SKM-1 (cell line): ENCODE results near the gene ABCA7.

ENCODE experiments used
- DNase-seq: peaks from one replicate; lab custom pipeline; 2025; ENCODE audit not compliant: unreplicated experiment; lab: John Stamatoyannopoulos, UW

Gene ABCA7

GRCh38 chr19:1004204-1004802 is 35.6 kb upstream of the ABCA7 start:
- no peak for DNase-seq

GRCh38 chr19:1004803-1005664 is 34.9 kb upstream of the ABCA7 start:
- DNase-seq, result no peak

DNA sequence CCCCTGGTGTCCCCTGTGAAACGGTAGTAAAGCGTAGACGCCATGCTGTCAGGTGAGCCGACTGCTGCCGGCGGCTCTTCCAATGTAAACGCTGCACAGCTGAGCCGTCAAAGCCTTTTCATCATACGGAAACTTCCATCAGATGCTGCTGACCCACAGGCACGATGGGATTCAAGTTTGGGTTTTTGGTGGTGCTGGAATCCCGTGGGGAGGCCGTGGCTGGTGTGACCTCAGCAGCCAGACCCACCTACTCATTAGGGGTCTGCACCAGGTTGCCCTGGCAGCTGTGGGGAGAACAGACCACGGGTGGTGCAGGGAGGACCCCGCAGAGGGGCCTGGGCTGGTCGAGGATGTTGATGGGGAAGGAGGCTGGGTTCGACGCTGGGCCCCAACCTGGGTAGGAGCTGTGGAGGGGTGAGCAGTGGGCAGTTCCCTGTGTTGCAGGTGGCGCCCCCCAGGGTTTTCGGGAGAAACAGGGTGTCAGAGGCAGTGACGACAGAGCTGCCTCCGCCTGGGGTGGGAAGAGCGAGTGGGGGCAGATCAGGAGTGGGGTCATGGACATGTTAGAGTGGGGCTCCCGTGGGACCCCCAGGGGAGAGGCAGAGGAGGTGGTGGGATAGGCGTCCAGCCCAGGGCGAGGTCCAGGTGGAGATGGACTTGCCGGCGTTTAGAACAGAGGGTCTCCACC is 33.1 kb upstream of the ABCA7 start:
- DNase-seq, result no peak

DNA sequence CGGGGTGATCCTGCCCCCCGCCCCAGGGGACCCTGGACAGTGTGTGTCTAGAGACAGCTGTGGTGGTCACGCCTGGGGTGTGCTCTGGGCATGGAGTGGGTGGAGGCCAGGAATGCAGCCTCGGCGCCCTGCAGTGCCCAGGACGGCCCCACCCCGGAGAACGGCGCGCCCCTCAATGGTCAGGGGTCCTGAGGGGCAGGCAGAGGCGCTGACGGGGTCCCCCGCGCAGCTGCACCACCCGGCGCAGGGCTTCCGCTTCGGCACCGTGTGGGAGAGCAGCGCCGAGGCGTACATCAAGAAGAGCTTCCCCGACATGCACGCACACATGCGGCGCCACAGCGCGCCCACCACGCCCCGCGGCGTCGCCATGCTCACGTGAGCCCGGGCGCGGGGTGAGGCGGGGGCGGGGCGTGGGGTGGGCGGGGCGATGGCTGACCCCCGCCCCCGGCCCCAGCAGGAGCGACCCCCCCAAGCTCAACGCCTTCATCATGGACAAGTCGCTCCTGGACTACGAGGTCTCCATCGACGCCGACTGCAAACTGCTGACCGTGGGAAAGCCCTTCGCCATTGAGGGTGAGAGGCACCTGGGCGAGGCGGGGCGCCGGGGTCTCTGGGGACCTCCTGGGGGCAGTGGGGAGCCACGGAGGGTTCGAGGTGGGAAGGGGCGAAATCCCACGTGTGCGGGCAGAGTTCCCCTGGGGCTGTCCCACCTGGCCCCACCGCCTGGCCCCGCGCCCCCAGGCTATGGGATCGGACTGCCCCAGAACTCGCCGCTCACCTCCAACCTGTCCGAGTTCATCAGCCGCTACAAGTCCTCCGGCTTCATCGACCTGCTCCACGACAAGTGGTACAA is 32.3 kb upstream of the ABCA7 start:
- no peak for DNase-seq

DNA sequence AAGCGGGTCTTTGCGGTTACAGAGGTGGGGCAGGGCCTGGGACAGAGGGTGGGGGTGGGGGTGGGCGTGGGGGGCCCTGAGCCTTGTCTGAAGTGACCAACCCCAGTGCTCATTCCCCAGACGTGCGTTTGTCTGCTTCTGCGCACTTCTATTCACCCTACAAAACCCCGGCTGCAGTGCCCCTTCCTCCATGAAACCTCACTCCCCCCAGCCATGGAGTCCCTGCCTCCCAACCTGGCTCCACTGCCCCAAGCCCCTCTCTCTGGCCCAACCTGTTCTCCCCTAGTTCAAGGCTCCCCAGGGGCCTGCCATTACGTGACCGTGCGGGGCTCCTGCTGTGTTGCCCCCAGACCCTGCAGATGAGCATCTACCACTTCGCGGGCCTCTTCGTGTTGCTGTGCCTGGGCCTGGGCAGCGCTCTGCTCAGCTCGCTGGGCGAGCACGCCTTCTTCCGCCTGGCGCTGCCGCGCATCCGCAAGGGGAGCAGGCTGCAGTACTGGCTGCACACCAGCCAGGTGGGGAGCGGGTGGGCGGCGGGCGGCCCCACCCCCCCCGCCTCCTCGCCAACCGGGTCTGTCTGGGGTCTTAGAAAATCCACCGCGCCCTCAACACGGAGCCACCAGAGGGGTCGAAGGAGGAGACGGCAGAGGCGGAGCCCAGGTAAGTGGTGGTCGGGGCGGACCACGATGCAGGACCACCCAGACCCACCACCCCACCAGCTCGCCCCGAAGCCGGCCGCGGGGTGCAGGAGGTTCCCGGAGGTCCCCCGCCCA is 31.5 kb upstream of the ABCA7 start:
- DNase-seq, result no peak

- no peak for DNase-seq
Observed at GRCh38 chr19:1009041-1009980, 30.6 kb upstream of the ABCA7 start.

- no peak for DNase-seq
Observed at GRCh38 chr19:1009981-1010538, 29.8 kb upstream of the ABCA7 start.

DNA sequence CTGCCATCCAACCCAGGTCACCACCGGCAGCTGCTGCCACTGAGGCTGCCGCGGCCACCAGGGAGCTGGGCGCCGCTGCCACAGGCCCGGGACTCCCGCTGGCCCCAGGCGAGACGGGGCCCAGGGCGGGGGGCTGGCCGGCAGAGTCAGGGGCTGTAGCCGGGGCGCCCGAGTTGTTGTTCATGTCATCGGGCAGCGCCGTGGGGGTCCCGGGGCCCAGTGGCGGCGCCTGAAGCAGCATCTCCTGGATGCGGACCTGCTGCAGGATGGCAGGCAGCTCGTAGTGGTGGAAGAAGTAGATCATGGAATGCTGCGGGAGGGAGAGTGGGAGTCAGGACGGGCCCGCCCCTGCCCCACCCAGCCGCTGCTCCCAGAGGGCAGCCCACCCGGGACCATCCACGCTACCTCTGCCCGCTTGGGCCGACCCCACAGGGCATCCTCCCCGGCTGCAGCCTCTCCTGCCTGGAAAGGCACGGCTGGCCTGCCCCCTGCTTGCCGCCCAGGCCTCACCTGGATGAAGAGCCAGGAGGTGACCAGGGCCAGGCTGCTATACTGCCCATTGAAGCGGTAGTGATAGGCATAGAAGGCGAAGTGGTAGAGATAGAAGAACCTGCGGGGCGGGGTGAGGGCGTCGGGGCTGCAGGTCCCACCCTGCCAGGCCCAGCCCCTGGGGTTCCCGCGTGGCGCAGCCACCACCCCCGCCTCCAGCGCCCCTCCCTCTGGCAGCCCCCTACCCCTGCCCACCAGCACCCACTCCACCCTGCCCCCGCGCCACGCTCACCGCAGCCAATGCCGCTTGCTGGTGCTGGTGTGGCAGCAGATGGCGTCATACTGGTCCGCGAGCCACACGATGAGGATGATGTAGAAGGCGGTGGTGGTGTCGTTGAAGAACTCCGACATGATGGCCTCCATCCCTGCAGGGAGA is 29.1 kb upstream of the ABCA7 start:
- no peak for DNase-seq

- DNase-seq, result no peak
Observed at GRCh38 chr19:1011831-1012333, 28.0 kb upstream of the ABCA7 start.

GRCh38 chr19:1012334-1012733 is 27.6 kb upstream of the ABCA7 start:
- DNase-seq, result no peak

GRCh38 chr19:1013218-1013617 is 26.7 kb upstream of the ABCA7 start:
- no peak for DNase-seq

DNA sequence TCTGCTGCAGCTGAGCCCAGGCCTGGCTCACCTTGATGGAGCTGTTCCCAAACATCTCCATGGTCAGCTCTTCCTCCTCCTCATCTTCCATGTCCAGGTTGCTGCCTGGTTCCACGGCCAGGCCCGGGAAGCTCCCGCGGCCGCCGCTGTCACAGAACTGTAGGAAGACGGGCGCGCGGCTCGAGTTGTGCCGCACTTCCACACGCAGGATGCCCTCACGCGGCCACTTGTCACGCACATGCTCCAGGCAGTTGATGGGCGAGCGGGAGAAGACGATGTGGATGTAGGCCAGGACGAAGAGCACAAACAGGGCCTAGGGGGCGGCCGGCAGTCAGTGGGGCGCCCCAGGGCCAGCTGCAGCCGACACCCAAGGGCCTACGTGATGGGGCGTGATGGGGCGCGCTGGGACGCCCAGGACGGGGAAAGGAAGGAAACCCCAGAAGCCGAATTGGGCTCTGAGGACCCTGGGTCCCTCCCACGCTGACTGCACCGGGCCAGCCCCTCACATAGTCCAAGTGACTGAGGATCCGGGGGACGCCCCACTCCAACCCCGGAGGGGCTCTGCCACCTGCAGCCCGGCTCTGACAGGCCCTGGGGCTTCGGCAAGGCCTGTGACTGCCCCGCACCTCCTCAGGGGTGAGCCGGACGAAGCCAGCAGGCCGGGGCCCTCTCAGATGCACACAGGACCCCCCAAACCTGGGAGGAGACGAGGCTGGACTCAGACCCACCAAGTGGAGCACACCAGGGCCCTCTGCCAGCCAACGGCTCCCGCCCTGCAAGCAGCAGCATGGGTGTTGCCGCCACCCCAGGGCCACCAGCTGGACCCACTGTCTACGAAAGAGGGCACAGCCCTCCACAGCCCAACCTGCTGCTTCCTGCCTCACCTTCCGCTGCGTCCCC is 25.5 kb upstream of the ABCA7 start:
- no peak for DNase-seq

DNA sequence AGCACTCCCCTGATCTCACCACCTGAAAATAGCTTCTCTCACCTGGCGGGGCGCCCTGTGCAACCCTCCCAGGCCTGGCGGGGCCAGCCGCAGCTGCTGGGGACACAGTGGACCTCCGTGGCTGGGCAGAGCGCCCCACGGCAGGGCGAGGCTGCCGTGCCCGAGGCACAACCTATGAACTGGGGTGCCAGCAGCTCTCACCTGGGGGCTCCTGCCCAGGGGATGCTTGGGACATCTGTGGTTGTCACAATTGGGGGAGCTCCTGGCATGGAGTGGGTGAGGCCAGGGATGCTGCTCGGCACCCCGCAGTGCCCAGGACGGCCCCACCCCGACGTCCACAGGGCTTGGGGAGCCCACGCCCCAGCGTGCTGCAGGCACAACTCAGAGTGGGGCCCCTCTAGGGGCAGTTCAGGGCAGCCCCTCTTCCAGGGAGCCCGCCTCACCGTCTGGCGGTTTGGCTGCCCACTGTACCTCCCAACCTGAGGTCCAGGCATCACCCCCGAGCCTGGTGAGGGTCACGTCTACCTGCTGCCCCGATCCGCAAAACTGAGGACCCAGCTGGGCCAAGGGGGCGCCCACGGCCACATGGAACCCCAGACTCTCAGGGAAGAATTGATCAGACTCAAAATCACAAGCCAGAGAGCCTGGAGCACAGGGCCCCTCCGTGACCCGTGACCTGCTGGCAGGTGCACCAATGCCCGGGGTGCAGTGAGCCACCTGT is 24.7 kb upstream of the ABCA7 start:
- no peak for DNase-seq

GRCh38 chr19:1015782-1016646 is 23.9 kb upstream of the ABCA7 start:
- DNase-seq, result no peak

DNA sequence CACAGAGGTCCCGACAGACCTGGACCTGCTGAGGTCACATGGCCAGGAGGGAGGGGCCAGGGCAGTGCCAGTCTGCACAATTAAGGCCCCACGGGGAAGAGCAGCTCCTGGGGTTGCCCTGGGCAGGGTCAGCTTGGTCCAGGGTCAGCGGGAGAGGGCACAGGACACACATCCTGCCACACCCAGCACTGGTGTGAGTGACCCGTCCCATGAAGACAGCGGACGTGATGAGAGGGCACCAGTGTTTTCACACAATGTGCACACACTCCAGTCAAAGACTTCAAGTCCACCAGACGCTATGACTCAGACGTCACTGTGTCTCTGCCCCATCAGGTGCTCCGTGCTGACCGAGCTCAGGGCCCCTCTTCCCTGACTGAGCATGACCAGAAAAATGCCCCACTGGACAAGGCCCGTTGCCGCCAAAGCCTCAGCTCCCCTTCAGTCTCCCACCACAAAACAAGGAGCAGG is 23.2 kb upstream of the ABCA7 start:
- DNase-seq, result no peak
